A673 (cell line): ENCODE data around the gene ENKD1. TPM values are rescaled to one million over a fixed set of nuclear protein-coding genes. Genes with fewer than 3 reads are reported as not detected.

ENCODE experiments used
- BruUV-seq: library from RNA; stranded (reverse); fragments of 400-500 nt; replicated peaks from 2 replicates; lab custom pipeline; 2021; lab: Mats Ljungman, UMichigan
- CTCF ChIA-PET: fragments of 300-600 bp; sonication (Branson Sonifier 250); formaldehyde crosslinking; loops from one replicate; lab custom pipeline; 2022; ENCODE audit warnings: antibody characterized with exemption; lab: Charles Lee
- POLR2A ChIA-PET: fragments of 300-600 bp; sonication (Branson Sonifier 250); formaldehyde crosslinking; loops from one replicate; lab custom pipeline; 2022; ENCODE audit warnings: antibody characterized with exemption; ENCODE audit not compliant: low non-redundant PET; lab: Charles Lee
- DNase-seq: peaks from one replicate; pipeline ENCODE4 v3.0.0-alpha.2; 2015; ENCODE audit warnings: low spot score
- H3K27ac ChIP-seq: fragments of 200-600 bp; sonication (generic); 2 replicates; pipeline ENCODE4 v1.5.1; 2016; ENCODE audit warnings: mixed run types, low read depth, mild to moderate bottlenecking, mixed read lengths, antibody characterized with exemption, low read length; ENCODE audit not compliant: poor library complexity, severe bottlenecking
- H3K27me3 ChIP-seq: fragments of 200-600 bp; sonication (generic); replicated peaks from 2 replicates; pipeline ENCODE4 v1.6.1; 2017; ENCODE audit warnings: mixed run types, low read depth, mild to moderate bottlenecking, mixed read lengths, antibody characterized with exemption, low read length; ENCODE audit not compliant: insufficient read depth, poor library complexity
- H3K36me3 ChIP-seq: fragments of 200-600 bp; sonication (generic); 2 replicates; pipeline ENCODE4 v1.6.1; 2016; ENCODE audit warnings: mixed run types, mild to moderate bottlenecking, mixed read lengths, antibody characterized with exemption, low read length; ENCODE audit not compliant: insufficient read depth, poor library complexity, severe bottlenecking
- H3K4me1 ChIP-seq: fragments of 200-600 bp; sonication (generic); 2 replicates; pipeline ENCODE4 v1.6.1; 2017; ENCODE audit warnings: mixed run types, mild to moderate bottlenecking, mixed read lengths, antibody characterized with exemption, low read length; ENCODE audit not compliant: insufficient read depth, poor library complexity, severe bottlenecking
- H3K4me3 ChIP-seq: fragments of 200-600 bp; sonication (generic); 2 replicates; pipeline ENCODE4 v1.5.1; 2016; ENCODE audit warnings: low read depth, mixed run types, mild to moderate bottlenecking, mixed read lengths, low read length; ENCODE audit not compliant: poor library complexity, severe bottlenecking
- H3K9me3 ChIP-seq: fragments of 200-600 bp; sonication (generic); 2 replicates; pipeline ENCODE4 v1.6.1; 2016; ENCODE audit warnings: mixed run types, low read depth, mild to moderate bottlenecking, mixed read lengths, antibody characterized with exemption, low read length; ENCODE audit not compliant: poor library complexity, severe bottlenecking
- EZH2 ChIP-seq: fragments of 200-600 bp; sonication (generic); IDR thresholded peaks from 2 replicates; pipeline ENCODE4 v1.6.1; 2017; ENCODE audit warnings: borderline replicate concordance, low read depth, mild to moderate bottlenecking, mixed read lengths, antibody characterized with exemption, low read length; ENCODE audit not compliant: poor library complexity, severe bottlenecking
- intact Hi-C: fragments of 100-400 bp; cut with micrococcal nuclease; formaldehyde crosslinking; loops from one replicate; pipeline ENCODE4 v1.10.0; 2022; ENCODE audit not compliant: unreplicated experiment
- total RNA-seq: library from RNA; stranded (reverse); gene quantifications from 2 replicates; pipeline ENCODE4 v1.2.3, GENCODE V29; 2021
- TF ChIP-seq, protein P1 (sequence below): fragments of 300-800, 200-600 bp; sonication (generic); conservative IDR thresholded peaks from 2 replicates; pipeline ENCODE4 v1.5.1; 2017; ENCODE audit warnings: low read depth, mild to moderate bottlenecking, antibody characterized with exemption, low read length, moderate library complexity, mixed read lengths

ENKD1 gene
- total RNA-seq, 1 experiment from 2014 or later, result 8.5 TPM

DNA sequence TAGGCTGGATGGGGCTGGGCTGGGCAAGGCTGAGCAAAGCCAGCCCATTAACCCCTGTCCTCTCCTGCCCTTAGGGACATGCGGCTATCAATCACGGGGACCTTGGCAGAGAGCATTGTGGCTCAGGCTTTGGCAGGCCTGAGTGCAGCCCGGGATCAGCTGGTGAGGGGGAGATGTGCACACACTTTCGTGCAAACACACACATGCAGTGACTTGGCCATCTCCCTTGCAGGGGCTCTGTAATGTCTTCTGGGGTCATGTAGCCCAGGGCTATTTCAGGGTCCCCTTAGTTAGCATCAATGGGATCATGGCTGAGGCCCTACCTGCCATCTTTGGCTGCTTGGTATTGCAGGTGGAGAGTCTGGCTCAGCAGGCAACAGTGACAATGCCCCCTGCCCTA is 14.7 kb downstream of the ENKD1 start:
- BruUV-seq, result no TSS peak
- Histone ChIP-seq H3K4me3 (no peak overlapping the region), H3K27me3 (peaks cover 45% of the 10 kb centered on the region), H3K4me1 (no peaks in the 10 kb centered on the region), H3K9me3 (no peaks in the 10 kb centered on the region), H3K36me3 (no peaks in the 10 kb centered on the region), H3K27ac (no peak overlapping the region)
- TF ChIP-seq, protein P1, sequence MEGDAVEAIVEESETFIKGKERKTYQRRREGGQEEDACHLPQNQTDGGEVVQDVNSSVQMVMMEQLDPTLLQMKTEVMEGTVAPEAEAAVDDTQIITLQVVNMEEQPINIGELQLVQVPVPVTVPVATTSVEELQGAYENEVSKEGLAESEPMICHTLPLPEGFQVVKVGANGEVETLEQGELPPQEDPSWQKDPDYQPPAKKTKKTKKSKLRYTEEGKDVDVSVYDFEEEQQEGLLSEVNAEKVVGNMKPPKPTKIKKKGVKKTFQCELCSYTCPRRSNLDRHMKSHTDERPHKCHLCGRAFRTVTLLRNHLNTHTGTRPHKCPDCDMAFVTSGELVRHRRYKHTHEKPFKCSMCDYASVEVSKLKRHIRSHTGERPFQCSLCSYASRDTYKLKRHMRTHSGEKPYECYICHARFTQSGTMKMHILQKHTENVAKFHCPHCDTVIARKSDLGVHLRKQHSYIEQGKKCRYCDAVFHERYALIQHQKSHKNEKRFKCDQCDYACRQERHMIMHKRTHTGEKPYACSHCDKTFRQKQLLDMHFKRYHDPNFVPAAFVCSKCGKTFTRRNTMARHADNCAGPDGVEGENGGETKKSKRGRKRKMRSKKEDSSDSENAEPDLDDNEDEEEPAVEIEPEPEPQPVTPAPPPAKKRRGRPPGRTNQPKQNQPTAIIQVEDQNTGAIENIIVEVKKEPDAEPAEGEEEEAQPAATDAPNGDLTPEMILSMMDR, result no peak
- TF ChIP-seq EZH2, result no peak
- CTCF ChIA-PET, result no interaction called here
- intact Hi-C loops, result no loop called here
- no peak for DNase-seq
- POLR2A ChIA-PET, result no interaction called here

DNA sequence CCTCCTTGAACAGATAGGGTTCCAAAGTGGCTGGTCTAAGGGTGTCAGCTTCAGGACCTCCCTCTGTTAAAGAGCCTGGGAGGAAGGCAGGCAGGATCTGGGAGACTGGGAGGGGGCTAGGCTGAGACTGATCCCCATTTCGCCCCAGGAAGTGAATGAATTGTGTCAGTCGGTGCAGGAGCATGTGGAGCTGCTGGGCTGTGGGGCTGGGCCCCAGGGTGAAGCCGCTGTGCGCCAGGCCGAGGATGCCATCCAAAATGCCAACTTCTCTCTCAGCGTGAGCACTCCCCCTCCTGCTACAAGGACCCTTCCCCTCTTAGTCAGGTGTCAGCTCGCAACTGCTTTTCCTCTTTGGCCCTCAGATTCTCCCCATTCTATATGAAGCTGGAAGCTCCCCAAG is 15.5 kb downstream of the ENKD1 start:
- no peak overlapping the region for H3K4me3 ChIP-seq
- BruUV-seq, result no TSS peak
- H3K9me3 ChIP-seq, result no peaks in the 10 kb centered on the region
- intact Hi-C loops, result no loop called here
- H3K27me3 ChIP-seq, result peaks cover 49% of the 10 kb centered on the region
- H3K27ac ChIP-seq, result no peak overlapping the region
- no peak for DNase-seq
- no peak for TF ChIP-seq EZH2
- TF ChIP-seq, protein P1, result no peak
- H3K4me1 ChIP-seq, result no peaks in the 10 kb centered on the region
- ChIA-PET CTCF (no interaction called here), POLR2A (no interaction called here)
- H3K36me3 ChIP-seq, result no peaks in the 10 kb centered on the region

DNA sequence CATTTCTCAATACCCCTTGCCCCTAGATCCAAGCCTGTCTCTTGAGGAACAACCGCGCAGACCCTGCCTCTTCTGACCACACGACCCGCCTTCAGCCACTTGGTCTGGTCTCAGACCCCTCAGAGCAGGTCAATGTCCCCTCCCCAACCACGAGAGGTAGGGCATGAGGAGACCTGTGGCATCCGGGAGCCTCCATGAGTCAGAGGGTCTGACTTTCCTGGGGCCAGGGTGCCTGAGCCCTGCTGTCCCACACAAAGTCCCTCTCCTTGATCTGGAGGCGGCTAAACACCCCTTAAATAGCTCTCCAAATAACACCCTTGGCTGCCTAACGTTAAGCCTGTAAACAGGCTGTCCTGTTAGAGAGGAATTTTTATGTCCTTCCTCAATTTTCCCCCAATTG is 16.5 kb downstream of the ENKD1 start:
- CTCF ChIA-PET, result no interaction called here
- Histone ChIP-seq H3K36me3 (no peaks in the 10 kb centered on the region), H3K4me1 (no peaks in the 10 kb centered on the region), H3K27me3 (peaks cover 49% of the 10 kb centered on the region), H3K9me3 (no peaks in the 10 kb centered on the region), H3K27ac (no peak overlapping the region), H3K4me3 (no peak overlapping the region)
- BruUV-seq, result no TSS peak
- TF ChIP-seq EZH2, result no peak
- TF ChIP-seq, protein P1, result no peak
- POLR2A ChIA-PET, result no interaction called here
- intact Hi-C loops, result no loop called here
- DNase-seq, result no peak
